Eye (tissue), 1 donor: ENCODE data around the gene CEACAM5.
"Not testable (repeated sequence)": the region's sequence is repeated elsewhere in the genome, so short reads cannot be mapped to it uniquely, and the experiment has no call there.

ENCODE experiments used
- DNase-seq: peaks from one replicate; pipeline ENCODE4 v3.0.0-alpha.2; 2015

Gene CEACAM5

DNA sequence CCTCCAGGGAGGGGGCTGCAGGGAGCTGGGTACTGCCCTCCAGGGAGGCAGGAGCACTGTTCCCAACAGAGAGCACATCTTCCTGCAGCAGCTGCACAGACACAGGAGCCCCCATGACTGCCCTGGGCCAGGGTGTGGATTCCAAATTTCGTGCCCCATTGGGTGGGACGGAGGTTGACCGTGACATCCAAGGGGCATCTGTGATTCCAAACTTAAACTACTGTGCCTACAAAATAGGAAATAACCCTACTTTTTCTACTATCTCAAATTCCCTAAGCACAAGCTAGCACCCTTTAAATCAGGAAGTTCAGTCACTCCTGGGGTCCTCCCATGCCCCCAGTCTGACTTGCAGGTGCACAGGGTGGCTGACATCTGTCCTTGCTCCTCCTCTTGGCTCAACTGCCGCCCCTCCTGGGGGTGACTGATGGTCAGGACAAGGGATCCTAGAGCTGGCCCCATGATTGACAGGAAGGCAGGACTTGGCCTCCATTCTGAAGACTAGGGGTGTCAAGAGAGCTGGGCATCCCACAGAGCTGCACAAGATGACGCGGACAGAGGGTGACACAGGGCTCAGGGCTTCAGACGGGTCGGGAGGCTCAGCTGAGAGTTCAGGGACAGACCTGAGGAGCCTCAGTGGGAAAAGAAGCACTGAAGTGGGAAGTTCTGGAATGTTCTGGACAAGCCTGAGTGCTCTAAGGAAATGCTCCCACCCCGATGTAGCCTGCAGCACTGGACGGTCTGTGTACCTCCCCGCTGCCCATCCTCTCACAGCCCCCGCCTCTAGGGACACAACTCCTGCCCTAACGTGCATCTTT is 7.8 kb upstream of the CEACAM5 start:
- no peak for DNase-seq

DNA sequence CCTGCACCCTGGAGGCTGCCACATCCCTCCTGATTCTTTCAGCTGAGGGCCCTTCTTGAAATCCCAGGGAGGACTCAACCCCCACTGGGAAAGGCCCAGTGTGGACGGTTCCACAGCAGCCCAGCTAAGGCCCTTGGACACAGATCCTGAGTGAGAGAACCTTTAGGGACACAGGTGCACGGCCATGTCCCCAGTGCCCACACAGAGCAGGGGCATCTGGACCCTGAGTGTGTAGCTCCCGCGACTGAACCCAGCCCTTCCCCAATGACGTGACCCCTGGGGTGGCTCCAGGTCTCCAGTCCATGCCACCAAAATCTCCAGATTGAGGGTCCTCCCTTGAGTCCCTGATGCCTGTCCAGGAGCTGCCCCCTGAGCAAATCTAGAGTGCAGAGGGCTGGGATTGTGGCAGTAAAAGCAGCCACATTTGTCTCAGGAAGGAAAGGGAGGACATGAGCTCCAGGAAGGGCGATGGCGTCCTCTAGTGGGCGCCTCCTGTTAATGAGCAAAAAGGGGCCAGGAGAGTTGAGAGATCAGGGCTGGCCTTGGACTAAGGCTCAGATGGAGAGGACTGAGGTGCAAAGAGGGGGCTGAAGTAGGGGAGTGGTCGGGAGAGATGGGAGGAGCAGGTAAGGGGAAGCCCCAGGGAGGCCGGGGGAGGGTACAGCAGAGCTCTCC is 6.9 kb upstream of the CEACAM5 start:
- no peak for DNase-seq

DNA sequence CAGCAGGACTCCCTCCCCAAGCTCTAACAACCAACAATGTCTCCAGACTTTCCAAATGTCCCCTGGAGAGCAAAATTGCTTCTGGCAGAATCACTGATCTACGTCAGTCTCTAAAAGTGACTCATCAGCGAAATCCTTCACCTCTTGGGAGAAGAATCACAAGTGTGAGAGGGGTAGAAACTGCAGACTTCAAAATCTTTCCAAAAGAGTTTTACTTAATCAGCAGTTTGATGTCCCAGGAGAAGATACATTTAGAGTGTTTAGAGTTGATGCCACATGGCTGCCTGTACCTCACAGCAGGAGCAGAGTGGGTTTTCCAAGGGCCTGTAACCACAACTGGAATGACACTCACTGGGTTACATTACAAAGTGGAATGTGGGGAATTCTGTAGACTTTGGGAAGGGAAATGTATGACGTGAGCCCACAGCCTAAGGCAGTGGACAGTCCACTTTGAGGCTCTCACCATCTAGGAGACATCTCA is 6.2 kb upstream of the CEACAM5 start:
- DNase-seq: no peak

DNA sequence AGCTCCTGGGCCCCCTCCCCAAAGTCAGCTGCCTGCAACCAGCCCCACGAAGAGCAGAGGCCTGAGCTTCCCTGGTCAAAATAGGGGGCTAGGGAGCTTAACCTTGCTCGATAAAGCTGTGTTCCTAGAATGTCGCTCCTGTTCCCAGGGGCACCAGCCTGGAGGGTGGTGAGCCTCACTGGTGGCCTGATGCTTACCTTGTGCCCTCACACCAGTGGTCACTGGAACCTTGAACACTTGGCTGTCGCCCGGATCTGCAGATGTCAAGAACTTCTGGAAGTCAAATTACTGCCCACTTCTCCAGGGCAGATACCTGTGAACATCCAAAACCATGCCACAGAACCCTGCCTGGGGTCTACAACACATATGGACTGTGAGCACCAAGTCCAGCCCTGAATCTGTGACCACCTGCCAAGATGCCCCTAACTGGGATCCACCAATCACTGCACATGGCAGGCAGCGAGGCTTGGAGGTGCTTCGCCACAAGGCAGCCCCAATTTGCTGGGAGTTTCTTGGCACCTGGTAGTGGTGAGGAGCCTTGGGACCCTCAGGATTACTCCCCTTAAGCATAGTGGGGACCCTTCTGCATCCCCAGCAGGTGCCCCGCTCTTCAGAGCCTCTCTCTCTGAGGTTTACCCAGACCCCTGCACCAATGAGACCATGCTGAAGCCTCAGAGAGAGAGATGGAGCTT is 4.7 kb upstream of the CEACAM5 start:
- no peak for DNase-seq

DNA sequence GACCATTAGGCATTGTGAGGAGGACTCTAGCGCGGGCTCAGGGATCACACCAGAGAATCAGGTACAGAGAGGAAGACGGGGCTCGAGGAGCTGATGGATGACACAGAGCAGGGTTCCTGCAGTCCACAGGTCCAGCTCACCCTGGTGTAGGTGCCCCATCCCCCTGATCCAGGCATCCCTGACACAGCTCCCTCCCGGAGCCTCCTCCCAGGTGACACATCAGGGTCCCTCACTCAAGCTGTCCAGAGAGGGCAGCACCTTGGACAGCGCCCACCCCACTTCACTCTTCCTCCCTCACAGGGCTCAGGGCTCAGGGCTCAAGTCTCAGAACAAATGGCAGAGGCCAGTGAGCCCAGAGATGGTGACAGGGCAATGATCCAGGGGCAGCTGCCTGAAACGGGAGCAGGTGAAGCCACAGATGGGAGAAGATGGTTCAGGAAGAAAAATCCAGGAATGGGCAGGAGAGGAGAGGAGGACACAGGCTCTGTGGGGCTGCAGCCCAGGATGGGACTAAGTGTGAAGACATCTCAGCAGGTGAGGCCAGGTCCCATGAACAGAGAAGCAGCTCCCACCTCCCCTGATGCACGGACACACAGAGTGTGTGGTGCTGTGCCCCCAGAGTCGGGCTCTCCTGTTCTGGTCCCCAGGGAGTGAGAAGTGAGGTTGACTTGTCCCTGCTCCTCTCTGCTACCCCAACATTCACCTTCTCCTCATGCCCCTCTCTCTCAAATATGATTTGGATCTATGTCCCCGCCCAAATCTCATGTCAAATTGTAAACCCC is 2.8 kb upstream of the CEACAM5 start:
- DNase-seq: peak; percentile 43

DNA sequence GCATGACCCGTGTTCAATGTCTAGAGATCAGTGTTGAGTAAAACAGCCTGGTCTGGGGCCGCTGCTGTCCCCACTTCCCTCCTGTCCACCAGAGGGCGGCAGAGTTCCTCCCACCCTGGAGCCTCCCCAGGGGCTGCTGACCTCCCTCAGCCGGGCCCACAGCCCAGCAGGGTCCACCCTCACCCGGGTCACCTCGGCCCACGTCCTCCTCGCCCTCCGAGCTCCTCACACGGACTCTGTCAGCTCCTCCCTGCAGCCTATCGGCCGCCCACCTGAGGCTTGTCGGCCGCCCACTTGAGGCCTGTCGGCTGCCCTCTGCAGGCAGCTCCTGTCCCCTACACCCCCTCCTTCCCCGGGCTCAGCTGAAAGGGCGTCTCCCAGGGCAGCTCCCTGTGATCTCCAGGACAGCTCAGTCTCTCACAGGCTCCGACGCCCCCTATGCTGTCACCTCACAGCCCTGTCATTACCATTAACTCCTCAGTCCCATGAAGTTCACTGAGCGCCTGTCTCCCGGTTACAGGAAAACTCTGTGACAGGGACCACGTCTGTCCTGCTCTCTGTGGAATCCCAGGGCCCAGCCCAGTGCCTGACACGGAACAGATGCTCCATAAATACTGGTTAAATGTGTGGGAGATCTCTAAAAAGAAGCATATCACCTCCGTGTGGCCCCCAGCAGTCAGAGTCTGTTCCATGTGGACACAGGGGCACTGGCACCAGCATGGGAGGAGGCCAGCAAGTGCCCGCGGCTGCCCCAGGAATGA is 1.5 kb upstream of the CEACAM5 start:
- peak; percentile 33 for DNase-seq

DNA sequence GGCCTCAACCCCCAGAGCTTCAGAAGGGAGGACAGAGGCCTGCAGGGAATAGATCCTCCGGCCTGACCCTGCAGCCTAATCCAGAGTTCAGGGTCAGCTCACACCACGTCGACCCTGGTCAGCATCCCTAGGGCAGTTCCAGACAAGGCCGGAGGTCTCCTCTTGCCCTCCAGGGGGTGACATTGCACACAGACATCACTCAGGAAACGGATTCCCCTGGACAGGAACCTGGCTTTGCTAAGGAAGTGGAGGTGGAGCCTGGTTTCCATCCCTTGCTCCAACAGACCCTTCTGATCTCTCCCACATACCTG is 969 bp upstream of the CEACAM5 start:
- DNase-seq: no peak

DNA sequence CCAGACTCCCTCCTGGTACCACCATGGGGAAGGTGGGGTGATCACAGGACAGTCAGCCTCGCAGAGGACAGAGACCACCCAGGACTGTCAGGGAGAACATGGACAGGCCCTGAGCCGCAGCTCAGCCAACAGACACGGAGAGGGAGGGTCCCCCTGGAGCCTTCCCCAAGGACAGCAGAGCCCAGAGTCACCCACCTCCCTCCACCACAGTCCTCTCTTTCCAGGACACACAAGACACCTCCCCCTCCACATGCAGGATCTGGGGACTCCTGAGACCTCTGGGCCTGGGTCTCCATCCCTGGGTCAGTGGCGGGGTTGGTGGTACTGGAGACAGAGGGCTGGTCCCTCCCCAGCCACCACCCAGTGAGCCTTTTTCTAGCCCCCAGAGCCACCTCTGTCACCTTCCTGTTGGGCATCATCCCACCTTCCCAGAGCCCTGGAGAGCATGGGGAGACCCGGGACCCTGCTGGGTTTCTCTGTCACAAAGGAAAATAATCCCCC is 505 bp upstream of the CEACAM5 start:
- DNase-seq: no peak

DNA sequence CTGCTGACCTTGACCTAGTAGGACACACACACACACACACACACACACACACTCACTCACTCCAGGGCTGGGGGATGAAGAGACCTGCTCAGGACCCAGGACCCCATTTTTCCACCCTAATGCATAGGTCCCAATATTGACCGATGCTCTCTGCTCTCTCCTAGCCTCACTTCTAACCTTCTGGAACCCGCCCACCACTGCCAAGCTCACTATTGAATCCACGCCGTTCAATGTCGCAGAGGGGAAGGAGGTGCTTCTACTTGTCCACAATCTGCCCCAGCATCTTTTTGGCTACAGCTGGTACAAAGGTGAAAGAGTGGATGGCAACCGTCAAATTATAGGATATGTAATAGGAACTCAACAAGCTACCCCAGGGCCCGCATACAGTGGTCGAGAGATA is 1.1 kb downstream of the CEACAM5 start:
- not testable (repeated sequence) for DNase-seq

DNA sequence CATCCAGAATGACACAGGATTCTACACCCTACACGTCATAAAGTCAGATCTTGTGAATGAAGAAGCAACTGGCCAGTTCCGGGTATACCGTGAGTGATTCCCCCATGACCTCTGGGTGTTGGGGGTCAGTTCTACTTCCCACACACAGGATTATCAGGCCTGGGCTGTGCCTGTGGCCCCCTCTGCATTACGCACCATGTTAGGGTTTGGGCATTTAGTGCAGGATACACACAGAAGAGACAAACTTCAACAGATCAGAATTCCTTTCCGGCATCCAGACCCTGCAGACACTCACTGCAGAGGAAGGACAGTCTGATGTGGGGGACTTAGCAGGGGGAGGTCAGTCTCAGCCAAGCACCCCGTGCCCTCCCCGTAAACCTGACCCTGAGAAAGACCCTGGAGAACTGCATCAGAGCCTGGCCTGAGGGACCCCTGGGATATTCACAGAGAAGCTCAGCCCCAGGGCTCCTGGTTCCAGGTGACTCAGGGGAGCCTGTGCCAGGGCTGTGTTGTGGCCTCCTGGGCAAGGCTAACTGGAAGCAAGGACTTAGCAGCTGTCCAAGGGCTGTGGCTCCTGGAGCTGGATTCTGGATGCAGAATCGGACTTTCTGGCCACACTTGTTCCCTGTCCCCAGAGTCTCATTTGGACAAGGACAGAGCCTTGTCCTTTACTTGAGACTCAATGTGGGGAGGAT is 1.7 kb downstream of the CEACAM5 start:
- DNase-seq: no peak

DNA sequence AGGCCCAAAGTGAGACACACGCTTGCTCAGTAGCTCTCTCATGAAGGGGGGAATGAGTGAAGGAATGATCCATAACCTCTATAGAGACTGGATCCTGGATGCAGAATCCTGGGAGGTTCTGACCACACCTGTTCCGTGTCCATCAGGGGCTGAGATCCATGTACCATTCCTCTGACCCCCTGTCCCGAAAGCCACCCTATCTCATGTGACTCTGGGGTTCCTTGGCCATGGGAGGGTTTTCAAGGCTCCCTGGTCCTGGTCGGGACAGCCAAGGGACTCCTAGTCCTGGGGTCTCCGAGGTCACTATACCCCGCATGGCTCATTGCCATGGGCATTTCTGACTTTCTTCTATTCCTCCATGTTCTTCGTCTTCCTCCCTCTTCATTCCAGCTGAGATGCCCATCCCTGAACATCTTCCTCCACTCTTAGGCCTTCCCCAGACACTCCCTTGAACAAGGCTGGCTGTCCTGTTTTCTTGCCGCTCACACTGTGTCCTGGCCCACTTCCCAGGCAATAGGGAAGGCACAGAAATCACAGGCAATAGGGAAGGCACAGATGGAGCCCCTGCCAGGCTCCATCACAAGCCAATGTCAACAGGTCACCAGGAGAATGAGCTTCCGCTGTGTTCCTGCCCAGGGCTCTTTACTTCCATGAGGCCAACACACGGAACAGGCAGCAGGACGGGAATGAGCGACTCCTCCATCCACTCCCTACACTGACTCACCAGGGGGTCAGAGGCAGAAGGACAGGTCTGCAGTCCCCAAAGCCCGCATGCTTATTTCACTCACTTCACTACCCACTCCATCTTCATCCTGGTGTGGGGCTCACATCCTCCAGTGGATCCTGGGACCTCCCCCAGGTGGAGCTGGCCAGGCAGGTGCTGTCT is 3.2 kb downstream of the CEACAM5 start:
- no peak for DNase-seq

DNA sequence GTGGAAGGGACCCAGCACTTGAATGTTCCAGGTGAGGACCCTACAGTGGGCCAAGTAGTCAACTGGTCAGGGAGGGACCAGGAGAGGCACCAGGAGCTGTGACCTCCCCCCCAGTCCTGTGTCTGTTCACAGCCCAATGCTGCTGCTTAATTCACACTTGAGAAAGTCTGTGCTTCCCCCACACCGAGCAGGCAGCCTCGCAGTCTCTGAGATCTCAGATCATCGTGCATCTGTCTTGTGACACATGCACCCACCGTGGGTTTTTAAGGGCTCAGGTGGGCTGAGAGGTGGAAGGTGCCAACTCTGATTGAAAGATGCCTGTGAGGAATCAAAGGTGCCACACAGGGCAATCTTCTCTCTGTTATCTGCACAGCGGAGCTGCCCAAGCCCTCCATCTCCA is 6.2 kb downstream of the CEACAM5 start:
- no peak for DNase-seq

DNA sequence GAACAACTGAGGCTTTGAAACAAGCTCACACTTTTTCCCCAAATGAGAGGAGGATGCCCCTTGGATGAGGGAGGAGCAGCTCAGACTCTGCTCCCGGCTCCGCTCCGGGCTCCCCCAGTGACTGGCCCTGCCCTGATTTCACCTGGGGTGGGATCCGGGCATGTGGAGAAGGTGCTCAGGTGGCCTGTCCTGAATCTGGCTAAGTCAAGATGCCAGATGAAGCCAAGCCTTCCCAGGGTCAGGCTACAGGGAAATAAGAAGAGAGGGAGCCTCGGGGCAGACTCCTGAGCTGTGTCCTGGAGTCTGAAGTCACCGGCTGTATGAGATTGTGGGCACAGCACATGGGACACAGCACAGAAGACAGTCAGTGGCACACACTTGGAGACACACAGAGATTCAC is 10.3 kb downstream of the CEACAM5 start:
- no peak for DNase-seq

DNA sequence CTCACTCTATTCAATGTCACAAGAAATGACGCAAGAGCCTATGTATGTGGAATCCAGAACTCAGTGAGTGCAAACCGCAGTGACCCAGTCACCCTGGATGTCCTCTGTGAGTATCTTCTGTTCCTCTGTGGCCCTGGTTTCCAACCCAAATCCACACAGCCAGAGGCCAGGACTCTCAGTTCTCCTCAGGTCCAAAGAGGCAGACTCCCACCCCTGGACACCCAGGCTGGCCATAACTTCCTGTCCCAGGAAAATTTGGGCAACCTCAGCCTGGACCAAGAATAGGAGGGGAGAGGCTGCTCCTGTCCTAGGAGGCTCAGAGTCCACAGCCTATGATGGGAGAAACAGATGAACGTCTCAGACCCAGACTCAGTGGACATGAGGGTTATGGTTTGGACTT is 11.7 kb downstream of the CEACAM5 start:
- no peak for DNase-seq

DNA sequence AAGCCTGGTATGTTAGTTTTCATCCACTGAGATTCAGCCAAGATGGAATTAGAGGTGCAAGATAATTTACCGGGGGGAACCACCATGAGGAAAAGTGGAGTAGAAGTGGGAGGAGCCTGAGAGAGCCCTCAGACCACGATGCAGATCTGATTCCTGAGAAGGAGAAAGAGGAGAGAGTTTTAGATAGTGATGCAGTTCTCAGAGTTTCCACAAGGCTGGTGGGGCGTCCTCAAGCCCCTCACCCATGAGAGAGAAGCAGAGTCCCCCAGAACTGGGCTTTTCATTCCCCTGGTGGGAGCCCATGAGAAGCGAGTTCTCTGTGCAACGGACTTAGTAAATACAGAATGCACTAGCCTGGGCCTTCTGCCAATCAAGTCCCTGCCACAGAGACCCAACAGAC is 18.1 kb downstream of the CEACAM5 start:
- DNase-seq: no peak

DNA sequence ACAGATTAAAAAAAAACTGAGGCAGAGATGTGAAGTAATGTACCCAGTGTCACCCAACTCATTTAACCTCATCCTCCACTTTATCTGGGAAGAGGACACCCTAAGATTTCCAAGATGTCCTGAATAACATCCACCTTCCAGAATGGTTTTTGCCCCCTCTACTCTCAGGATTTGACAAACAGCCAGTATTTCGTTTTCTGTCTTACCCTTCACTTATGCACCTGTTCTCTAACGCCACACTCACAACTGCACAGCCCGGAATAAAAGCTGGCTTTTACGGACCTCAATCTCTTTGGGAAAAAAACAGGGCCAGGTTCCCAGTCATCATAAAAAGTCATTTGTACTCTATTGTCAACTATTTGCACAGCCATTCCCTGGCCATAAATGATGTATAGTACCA is 25.7 kb downstream of the CEACAM5 start:
- DNase-seq: no peak

DNA sequence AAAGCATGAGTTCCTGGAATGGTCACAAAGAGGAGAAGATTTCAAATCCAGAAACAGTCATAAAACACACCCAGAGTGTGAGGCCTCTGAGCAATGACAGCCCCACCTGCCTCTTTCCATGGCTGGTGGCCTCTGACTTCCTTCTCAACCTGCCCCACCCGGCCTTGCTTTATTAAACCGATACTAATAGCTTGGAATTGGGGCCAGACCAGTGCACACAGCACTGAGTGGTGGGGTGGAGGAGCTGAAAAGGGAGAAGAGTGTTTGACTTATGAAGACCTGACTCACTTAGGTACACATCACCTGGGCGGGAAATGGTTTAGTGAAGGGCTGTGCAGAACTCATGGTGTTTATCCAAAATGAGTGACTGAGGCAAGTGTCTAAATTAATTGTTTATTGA is 26.2 kb downstream of the CEACAM5 start:
- DNase-seq: no peak

DNA sequence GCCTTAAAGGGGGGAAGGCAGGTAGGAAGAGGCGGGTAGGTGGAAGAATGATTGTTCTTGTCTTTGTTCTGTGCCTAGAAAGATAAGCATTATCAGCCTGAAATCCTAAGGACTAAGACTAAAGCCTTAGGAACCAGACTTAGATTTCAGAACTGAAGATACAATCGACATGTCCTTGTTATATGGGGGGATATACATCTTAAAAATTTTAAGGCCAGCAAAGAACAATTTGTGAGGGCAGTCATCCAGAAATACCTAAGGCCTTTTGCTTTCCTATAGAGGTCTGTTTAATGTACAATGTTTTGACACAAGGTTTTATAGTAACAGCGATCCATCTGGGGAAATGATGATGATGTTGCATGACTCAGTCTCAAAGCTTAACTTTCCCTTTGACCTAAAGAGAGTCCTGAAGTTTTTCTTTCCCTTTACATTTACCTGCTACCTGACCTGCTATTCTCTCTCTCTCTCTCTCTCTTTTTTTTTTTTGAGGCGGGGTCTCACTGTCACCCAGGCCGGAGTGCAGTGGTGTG is 26.7 kb downstream of the CEACAM5 start:
- DNase-seq: no peak

DNA sequence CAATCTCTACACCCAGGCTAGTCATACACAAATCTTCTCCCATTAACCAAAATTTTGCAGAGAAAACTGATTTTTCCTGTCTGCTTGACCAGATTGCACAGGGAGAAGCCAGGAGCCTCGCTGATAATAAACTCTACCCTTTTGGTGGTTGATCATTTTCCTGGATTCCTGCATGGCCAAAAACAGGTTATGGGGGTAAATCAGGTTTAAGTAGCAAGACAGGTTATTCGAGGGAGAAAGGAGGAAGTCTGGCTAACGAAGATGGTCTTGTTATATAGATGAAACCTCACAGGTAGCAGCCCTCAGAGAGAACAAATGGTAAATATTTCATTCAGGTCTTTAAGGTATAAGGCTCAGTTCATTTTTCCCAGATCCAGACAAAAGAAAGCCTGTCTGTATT is 30.9 kb downstream of the CEACAM5 start:
- no peak for DNase-seq
